MCF 10A (cell line): Measurements from ENCODE around the gene RANBP6. TPM values are rescaled to one million over a fixed set of nuclear protein-coding genes. Genes with fewer than 3 reads are reported as not detected.

Experiments
- BruUV-seq: library from RNA; stranded (reverse); fragments of 400-500 nt; replicated peaks from 2 replicates; lab custom pipeline; 2021; lab: Mats Ljungman, UMichigan
- CTCF ChIA-PET: fragments of 300-600 bp; sonication (Branson Sonifier 250); formaldehyde crosslinking; extraction: SDS; loops from one replicate; lab custom pipeline; 2021; ENCODE audit warnings: antibody characterized with exemption, inconsistent platforms; lab: Yijun Ruan, JAX
- POLR2A ChIA-PET: fragments of 300-600, 350-650 bp; sonication (Branson Sonifier 250); formaldehyde crosslinking; extraction: SDS; loops from one replicate; lab custom pipeline; 2020; ENCODE audit warnings: antibody characterized with exemption, inconsistent platforms; lab: Yijun Ruan, JAX
- DNase-seq: peaks from one replicate; pipeline ENCODE4 v3.0.0-alpha.2; 2018; ENCODE audit not compliant: unreplicated experiment
- H3K27ac Mint-ChIP-seq: one replicate; pipeline ENCODE4 v1.8.0; 2022; ENCODE audit warnings: mild to moderate bottlenecking, low read depth, mixed read lengths; ENCODE audit not compliant: unreplicated experiment
- H3K27me3 Mint-ChIP-seq: one replicate; pipeline ENCODE4 v1.8.0; 2022; ENCODE audit warnings: mixed read lengths; ENCODE audit not compliant: insufficient read depth, unreplicated experiment
- H3K36me3 Mint-ChIP-seq: one replicate; pipeline ENCODE4 v1.8.0; 2022; ENCODE audit warnings: mild to moderate bottlenecking, moderate library complexity, mixed read lengths; ENCODE audit not compliant: insufficient read depth, unreplicated experiment
- H3K4me1 Mint-ChIP-seq: one replicate; pipeline ENCODE4 v1.8.0; 2022; ENCODE audit warnings: mixed read lengths; ENCODE audit not compliant: insufficient read depth, unreplicated experiment
- H3K4me3 Mint-ChIP-seq: one replicate; pipeline ENCODE4 v1.8.0; 2022; ENCODE audit warnings: mild to moderate bottlenecking, moderate library complexity, mixed read lengths; ENCODE audit not compliant: unreplicated experiment
- H3K9me3 Mint-ChIP-seq: one replicate; pipeline ENCODE4 v1.8.0; 2022; ENCODE audit warnings: mixed read lengths; ENCODE audit not compliant: unreplicated experiment
- CTCF ChIP-seq: fragments of 200-600 bp; IDR thresholded peaks from one replicate; pipeline ENCODE4 v1.8.0; 2022; ENCODE audit warnings: antibody characterized with exemption, mild to moderate bottlenecking; ENCODE audit not compliant: unreplicated experiment
- intact Hi-C: fragments of 100-400 bp; cut with micrococcal nuclease; formaldehyde crosslinking; loops from 2 replicates; pipeline ENCODE4 v1.14.1; 2022
- total RNA-seq: library from RNA; stranded (reverse); gene quantifications from 2 replicates; pipeline ENCODE4 v1.2.3, GENCODE V29; 2022

Gene RANBP6
- total RNA-seq, 1 experiment from 2014 or later, result 13.9 TPM

GRCh38 chr9:6007770-6008168, 7.7 kb downstream of the RANBP6 start:
- DNase-seq, result peak; percentile 56
- H3K9me3 Mint-ChIP-seq, result no peaks in the 10 kb centered on the region
- TF ChIP-seq CTCF, result no peak
- intact Hi-C loops, result no loop called here
- H3K27ac Mint-ChIP-seq, result peak overlapping the region; percentile 75
- H3K4me1 Mint-ChIP-seq, result peaks cover 33% of the 10 kb centered on the region
- BruUV-seq, result no TSS peak
- ChIA-PET POLR2A (interaction anchor here (0.5 to 5.0 kb wide), 18 partner anchors 8 to 674 kb away, joined by 3 to 48 read pairs (median 5); partner anchors contain the start of genes ERMP1, RANBP6 and UHRF2), CTCF (interaction anchor here (0.7 to 1.3 kb wide), 5 partner anchors 29 to 174 kb away, joined by 3 to 7 read pairs (median 3); partner anchors contain the start of gene ERMP1)
- peaks cover 22% of the 10 kb centered on the region for H3K36me3 Mint-ChIP-seq
- peak overlapping the region; percentile 95 for H3K4me3 Mint-ChIP-seq
- no peaks in the 10 kb centered on the region for H3K27me3 Mint-ChIP-seq

DNA sequence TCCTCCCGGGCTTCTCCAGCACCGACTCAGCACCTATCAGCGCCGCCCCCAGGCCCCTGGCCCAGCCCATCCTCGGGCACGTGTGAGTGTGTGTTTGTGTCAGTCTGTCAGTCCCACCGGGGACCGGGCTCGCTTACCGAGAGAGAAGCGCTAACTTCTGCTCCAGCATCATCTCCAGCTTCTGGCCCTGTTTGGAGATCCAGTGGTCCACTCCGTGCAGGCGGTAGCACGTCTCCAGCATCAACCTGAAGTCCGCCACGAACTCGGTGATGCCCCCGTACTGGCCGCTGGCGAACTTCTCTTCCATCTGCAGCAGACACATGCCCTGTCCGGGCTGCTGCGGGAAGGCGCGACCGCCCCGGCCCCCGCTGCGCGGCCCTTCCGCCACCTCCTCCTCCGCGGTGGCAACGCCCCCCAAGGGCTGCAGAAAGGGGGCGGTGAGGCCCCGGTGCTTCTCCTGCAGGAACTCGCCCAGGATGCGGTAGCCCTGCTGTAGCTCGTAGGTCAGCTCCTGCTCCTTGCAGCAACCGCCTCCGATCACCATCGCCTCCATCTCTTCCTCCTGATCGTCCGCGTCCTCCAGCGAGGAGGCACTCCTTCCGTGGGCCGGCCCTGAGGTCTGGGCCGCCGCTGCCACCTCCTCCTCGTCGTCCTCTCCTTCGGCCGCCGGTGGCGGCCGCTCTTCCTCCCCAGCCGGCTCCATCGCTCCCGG, 8.2 kb downstream of the RANBP6 start:
- Mint-ChIP-seq H3K4me1 (peaks cover 31% of the 10 kb centered on the region), H3K4me3 (peak overlapping the region; percentile 95)
- CTCF ChIA-PET, result interaction anchor here (0.6 to 1.3 kb wide), 4 partner anchors 47 to 214 kb away, joined by 3 to 7 read pairs (median 4); no protein-coding TSS in a partner anchor

GRCh38 chr9:6006749-6007057, 8.7 kb downstream of the RANBP6 start:
- Mint-ChIP-seq H3K27me3 (no peaks in the 10 kb centered on the region), H3K4me1 (peaks cover 26% of the 10 kb centered on the region), H3K4me3 (peak overlapping the region; percentile 95), H3K9me3 (no peaks in the 10 kb centered on the region), H3K36me3 (peaks cover 14% of the 10 kb centered on the region), H3K27ac (peak overlapping the region; percentile 75)
- POLR2A ChIA-PET, result interaction anchor here (0.7 to 5.0 kb wide), 12 partner anchors 9 to 378 kb away, joined by 3 to 48 read pairs (median 6); partner anchors contain the start of genes ERMP1 and RANBP6
- no peak for DNase-seq
- intact Hi-C loops, result no loop called here
- CTCF ChIA-PET, result interaction anchor here (0.6 to 0.9 kb wide), 2 partner anchors 121 to 214 kb away, joined by 3 to 4 read pairs; no protein-coding TSS in a partner anchor
- no TSS peak for BruUV-seq
- no peak for TF ChIP-seq CTCF

More for the DNA sequence above, 8.2 kb downstream of the RANBP6 start:
- TF ChIP-seq CTCF, result no peak
- POLR2A ChIA-PET, result interaction anchor here (0.5 to 5.0 kb wide), 16 partner anchors 9 to 379 kb away, joined by 3 to 48 read pairs (median 5); partner anchors contain the start of genes ERMP1 and RANBP6
- peak; percentile 94 for DNase-seq
- no TSS peak for BruUV-seq
- Mint-ChIP-seq H3K27ac (peak overlapping the region; percentile 75), H3K36me3 (peaks cover 18% of the 10 kb centered on the region), H3K27me3 (no peaks in the 10 kb centered on the region), H3K9me3 (no peaks in the 10 kb centered on the region)
- intact Hi-C loops, result no loop called here

- no peak for TF ChIP-seq CTCF
- ChIA-PET POLR2A (interaction anchor here (0.7 to 2.8 kb wide), 3 partner anchors 15 to 80 kb away, joined by 3 to 11 read pairs (median 3); partner anchors contain the start of gene RANBP6), CTCF (interaction anchor here (0.6 kb wide), 1 partner anchor 22 kb away, joined by 3 read pairs; no protein-coding TSS in a partner anchor)
- no TSS peak for BruUV-seq
- Mint-ChIP-seq H3K9me3 (no peaks in the 10 kb centered on the region), H3K36me3 (peaks cover 6% of the 10 kb centered on the region), H3K4me3 (no peak overlapping the region), H3K4me1 (peaks cover 22% of the 10 kb centered on the region), H3K27ac (no peak overlapping the region), H3K27me3 (no peaks in the 10 kb centered on the region)
- intact Hi-C loops, result no loop called here
- no peak for DNase-seq
These were observed 14.5 kb downstream of the RANBP6 start for GRCh38 chr9:6000955-6001354.
